Brain pericyte (primary cell): Measurements from ENCODE around the gene KRT84.
"Not testable (repeated sequence)": the region's sequence is repeated elsewhere in the genome, so short reads cannot be mapped to it uniquely, and the experiment has no call there.

Source experiments
- DNase-seq: peaks from one replicate; pipeline ENCODE4 v3.0.0-alpha.2; 2012; ENCODE audit warnings: low read depth, low spot score

Gene KRT84

DNA sequence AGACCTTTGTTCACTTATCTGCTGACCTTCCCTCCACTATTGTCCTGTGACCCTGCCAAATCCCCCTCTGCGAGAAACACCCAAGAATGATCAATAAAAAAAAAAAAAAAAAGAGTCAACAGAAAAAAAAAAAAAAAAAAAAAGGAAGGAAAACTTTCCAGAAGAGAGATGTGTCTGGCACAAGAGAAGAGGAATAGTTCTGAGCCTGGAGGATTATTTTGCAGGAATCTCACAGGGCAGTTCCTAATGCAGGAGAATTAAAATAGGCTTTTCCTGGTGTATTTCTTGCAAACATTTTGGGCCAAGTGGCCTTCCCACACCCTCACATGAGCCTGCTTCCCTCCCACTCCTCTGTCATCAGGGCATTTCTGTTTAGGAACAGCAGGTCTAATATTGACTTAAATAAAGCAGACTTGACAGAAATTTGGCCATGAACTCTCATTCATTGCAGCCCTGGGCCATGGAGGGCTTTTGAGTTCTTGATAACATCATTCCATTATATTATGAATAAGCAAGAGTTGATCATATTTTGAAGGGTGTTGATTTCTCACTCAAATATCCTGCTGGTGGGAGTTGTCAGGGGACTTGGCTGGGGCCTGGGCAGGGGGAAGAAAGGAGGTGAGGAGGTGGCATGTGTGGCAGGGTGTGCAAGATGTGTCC is 25.3 kb upstream of the KRT84 start:
- not testable (repeated sequence) for DNase-seq

- no peak for DNase-seq
These were observed 22.5 kb upstream of the KRT84 start for GRCh38 chr12:52407918-52408317.

DNA sequence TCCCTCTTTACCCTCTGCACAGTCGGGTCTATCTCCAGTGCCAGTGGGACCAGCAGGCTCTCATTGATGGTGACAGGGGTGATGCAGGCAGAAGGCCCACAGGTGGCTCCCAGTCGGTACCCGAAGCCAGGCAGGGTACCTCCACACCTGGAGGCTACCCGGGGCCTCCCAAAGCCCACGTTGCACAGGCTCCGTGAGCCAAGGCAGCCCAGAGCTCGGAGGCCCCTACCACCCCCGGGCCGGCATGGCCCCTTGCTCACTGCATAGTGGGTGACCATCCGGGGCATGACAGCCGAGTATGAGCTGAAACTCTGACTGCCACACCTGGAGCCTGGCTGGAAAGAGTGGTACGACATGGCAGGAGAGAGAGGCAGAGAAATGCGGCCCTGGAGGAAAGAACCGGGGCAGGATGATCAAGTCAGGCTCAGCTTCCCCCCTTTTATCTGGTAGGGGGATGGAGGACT is 20.5 kb upstream of the KRT84 start, which contains the start of gene KRT82:
Gene KRT82 (minus strand): TSS at position 414 of the 464 bp plus-strand sequence. CDS start 58 bp downstream, at position 356.
- DNase-seq = no peak

DNA sequence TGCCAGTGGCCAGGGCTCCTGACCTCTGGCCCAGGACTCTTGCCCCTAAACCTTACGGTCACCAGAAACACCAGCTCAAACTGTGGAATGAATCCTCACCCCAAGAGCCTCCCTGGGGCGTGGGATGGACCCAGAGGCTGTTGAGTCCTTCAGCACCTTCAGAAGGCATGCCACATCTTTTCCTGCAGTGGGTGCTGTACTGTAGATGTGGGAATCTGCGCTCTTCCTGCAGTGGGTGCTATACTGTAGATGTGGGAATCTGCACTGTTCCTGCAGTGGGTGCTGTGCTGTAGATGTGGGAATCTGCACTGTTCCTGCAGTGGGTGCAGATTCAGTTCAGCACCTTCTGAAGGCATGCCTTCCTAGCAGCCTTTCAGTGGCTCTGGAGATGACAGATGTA is 19.5 kb upstream of the KRT84 start:
- DNase-seq = no peak

DNA sequence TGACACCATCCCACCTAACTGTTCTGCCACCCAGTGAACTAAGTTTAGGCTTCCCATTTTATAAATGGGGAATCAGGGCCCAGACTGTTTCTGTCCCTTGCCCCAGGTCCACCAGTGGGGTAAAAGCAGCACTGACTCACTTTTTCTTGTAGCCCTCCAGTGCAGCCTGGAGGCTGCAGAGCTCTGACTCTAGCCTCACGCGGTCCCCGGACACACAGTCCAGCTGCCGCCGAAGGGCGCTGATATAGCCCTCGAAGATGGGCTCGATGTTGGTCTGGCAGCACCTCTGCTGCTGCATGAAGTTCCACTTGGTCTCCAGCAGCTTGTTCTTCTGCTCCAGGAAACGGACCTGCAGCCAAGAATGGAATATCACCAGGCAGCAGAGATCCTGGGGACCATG is 18.1 kb upstream of the KRT84 start:
- DNase-seq = no peak

- no peak for DNase-seq
These were observed 17.6 kb upstream of the KRT84 start for GRCh38 chr12:52402873-52403540.

DNA sequence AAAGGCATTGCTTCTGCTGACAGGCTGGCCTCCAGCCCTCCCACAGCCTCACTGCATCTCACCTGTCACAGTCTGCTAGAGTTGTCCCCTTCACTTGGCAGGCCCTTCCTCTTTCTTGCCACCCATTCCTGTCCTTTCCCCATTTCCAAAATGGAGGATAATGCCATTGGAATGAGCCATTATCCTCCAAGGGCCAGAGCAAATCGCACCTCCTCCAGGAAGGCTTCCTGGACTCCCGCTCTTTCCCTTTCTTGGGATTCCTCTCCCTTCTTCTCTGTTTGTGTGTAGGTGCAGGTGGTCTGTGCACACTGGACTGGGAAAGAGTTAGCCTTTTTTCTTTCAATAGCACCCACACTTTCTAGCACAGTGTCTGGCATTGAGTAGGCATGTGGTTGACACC is 16.9 kb upstream of the KRT84 start:
- no peak for DNase-seq

- no peak for DNase-seq
These were observed 16.5 kb upstream of the KRT84 start for GRCh38 chr12:52401926-52402325.

- DNase-seq = no peak
These were observed 16.1 kb upstream of the KRT84 start for GRCh38 chr12:52401526-52401925.

GRCh38 chr12:52400906-52401305 is 15.5 kb upstream of the KRT84 start:
- DNase-seq = no peak

DNA sequence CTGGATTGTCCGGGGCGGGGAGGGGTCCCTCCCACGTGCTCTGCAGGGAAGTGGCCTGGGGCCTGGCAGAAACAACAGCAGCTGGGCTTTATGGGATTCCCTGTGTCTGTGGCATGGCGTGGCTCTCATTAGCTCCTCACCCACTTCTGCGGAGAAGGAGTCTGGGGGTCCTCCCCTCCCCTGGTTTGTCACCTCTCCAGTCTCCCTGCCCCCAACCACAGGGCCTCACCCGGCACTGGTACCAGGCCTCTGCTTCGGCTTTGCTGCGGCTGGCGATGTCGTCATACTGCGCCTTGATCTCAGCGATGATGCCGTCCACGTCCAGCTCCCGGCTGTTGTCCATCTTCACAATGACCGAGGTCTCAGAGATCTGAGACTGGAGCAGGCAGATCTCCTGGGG is 14.3 kb upstream of the KRT84 start:
- DNase-seq = no peak

GRCh38 chr12:52398176-52398575 is 12.7 kb upstream of the KRT84 start:
- no peak for DNase-seq

DNA sequence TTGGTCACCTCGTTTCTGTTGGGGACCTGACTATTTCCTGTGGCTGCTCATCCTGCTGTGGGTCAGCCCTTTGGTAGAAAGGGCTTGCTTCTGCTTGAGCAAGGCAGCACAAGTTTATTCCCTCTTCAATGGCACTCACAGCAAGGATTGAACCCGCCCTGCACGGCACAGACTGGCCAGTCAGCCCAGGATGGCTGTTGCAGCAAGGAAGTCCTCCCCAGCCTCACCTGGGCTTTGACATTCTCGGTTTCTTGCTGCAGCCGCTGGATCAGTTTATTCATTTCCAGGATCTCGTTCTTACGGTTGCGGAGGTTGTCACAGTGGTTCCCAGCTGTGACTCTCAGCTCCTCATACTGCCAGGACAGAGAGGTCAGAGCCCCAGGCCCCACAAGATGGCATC is 11.2 kb upstream of the KRT84 start:
- DNase-seq = no peak

DNA sequence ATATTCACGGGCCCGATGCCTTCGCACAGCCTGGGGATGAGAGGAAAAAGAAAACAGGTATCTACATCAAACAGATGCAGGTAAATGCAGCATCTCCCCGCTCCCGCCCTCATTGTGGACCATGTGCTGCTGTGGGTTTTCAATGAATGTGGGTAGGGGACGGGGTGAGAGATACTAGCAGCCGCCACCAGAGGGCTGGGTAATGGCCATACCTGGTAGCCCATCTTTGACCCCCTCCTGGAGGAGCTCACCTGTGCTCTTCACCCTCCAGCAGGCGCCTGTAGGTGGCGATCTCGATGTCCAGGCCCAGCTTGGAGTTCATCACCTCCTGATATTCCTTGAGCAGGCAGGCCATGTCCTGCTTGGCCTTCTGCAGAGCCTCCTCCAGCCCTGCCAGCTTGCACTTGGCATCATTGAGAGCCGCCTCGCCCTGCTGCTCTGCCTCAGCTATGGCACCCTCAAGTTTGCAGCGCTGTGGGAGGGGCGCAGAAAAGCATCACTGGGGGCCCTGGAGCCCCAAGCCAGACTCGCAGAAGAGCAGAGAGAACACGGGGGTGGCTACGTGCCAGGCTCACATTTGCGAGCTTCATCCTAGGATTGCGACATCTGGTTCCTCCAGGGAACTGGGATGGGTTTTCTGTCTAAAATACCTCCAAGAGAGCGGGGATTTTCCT is 10.4 kb upstream of the KRT84 start:
- no peak for DNase-seq

GRCh38 chr12:52394836-52395405 is 9.5 kb upstream of the KRT84 start:
- no peak for DNase-seq

- no peak for DNase-seq
These were observed 7.1 kb upstream of the KRT84 start for GRCh38 chr12:52392465-52393007.

DNA sequence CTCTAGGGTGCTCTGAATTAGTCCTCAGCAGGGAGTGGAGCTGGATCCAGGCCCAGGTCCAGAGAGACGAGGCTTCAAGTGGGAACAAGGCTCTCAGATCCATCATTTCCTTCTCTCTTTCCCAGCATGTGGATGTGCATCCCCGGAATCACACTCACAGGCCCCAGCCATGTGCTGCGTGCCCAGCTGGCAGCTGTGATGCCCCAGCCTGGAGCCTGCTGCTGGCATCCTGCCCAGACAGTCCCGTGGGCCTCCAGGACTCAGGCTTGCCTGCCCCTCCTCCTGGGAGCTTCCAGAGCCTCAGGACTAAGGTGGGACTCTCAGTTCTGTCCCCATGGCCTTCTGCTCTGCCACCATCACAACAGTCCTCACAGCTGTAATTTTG is 6.2 kb upstream of the KRT84 start:
- DNase-seq = no peak

DNA sequence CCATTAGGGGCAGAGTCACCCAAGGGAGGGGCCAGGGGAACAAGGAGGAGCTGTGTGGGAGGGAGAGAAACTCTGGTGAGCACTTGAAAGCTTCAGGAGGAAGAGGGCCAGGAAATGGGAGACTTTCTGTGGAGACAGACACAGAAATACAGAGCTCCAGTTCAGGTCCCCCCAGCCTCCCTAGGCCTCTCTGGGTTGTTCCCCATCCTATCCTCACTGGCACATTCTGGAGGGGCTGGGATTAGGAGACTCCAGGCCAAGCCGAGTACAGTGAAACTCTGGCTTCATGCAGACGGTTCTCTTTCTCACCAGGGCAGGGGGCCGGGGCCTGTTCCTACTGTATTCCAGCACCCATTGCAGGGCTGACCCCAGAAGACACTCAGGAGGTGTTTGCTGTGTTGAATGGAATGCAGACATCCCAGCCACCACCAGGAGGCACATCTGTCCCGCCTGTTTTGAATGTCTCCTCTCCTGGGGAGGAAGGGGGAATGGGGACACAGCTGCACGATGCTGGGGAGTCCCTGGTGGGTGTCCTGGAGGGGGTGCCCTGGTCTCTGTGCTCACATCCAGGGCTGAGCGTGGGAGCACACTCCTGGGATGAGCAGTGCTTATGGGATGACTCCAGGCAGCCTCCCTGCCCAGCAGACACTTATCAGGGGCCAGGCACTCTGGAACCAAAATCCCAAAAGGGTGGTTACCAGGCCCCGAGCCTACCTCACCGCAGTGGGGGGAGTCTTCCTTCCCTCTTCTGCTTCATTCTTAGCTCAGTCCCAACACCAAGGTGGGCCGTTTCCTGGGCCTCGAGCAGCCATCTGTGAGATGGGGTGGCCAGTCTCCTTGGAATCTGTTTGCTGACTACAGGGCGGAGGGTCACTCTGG is 5.5 kb upstream of the KRT84 start:
- DNase-seq = no peak

DNA sequence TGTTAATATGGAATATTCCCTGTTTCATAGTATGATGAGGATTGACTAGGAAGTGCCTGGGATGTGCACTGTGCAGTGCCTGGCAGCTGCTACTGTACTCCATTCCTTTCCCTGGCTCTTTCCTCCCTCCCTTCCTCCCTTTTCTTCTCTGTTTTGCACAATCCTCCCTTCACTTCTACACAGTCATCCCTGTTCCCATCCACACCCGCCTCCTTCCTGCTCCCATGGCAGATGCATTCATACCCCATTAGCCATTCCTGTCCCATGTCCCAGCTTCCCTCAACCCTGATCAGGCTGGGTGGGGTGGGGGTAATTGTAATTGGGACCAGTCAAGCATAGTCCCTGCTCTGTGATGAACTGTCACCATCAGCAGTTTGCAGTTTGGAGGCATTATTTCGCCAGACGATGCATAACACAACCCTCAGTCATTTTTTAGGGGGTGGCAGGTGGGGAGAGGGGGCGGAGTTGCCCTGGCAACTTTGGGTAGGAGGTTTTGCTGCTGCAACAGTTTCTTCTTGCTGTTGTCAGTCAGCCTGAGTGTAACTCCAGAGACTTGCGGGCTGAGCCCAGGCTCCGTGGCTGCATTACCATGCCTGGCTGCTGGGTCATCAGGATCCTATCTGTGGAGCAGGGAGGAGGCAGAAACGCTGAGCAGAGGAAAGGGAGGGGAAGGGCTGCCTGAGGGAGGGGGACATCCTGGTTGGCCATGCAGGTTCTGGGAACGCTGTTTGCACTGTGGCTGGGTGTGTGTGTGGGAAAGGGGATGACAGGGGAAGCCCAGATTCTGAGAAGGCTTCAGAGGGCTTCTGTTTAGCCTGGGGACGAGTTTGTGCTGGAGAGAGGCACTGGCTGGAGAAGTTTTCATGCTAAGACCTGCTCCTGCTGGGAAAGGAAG is 4.1 kb upstream of the KRT84 start:
- no peak for DNase-seq

DNA sequence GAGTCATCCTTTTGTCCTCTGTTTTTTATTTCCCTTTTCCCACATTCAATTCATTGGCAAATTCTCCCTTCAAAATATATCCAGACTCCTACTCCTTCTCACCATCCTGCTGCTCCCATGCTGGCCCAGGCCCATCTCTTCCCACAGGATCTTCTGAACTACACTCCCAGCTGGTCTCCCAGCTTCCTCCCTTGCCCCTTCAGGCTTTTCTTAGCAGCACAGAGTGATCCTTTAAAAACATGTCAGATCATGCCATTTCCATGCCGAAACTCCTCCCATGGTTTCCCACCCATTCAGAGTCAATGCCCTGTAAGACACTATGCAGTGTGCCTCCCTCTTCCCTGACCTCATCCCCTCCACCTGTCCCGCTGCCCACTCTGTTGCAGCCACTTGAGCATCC is 2.4 kb upstream of the KRT84 start:
- no peak for DNase-seq
